H9 (cell line): ENCODE data around the gene SARS1. TPM values are rescaled to one million over a fixed set of nuclear protein-coding genes. Genes with fewer than 3 reads are reported as not detected.
A peak's percentile ranks its signal among the peaks of the same experiment; 100 is the strongest.

Experiments
- DNase-seq: peaks from one replicate; pipeline ENCODE4 v3.0.0-alpha.2; 2017
- H2AFZ ChIP-seq: one replicate; pipeline ENCODE4 v1.6.1; 2013; ENCODE audit warnings: mild to moderate bottlenecking, low read length, control low read depth, moderate library complexity
- H2AK5ac ChIP-seq: 2 replicates; pipeline ENCODE4 v1.6.1; 2013; ENCODE audit warnings: low read length, control low read depth, mixed read lengths; ENCODE audit not compliant: insufficient read length
- H2BK120ac ChIP-seq: one replicate; pipeline ENCODE4 v1.6.1; 2013; ENCODE audit warnings: low read depth, mild to moderate bottlenecking, low read length, control low read depth, inconsistent platforms; ENCODE audit not compliant: poor library complexity, severe bottlenecking
- H2BK12ac ChIP-seq: 2 replicates; pipeline ENCODE4 v1.6.1; 2013; ENCODE audit warnings: low read length, control low read depth, mixed read lengths, low read depth; ENCODE audit not compliant: insufficient read length
- H2BK15ac ChIP-seq: 2 replicates; pipeline ENCODE4 v1.6.1; 2013; ENCODE audit warnings: low read depth, low read length, control low read depth
- H2BK20ac ChIP-seq: one replicate; pipeline ENCODE4 v1.6.1; 2013; ENCODE audit warnings: low read depth, mild to moderate bottlenecking, low read length, control low read depth, inconsistent platforms; ENCODE audit not compliant: poor library complexity, severe bottlenecking
- H2BK5ac ChIP-seq: 2 replicates; pipeline ENCODE4 v1.6.1; 2013; ENCODE audit warnings: low read length, control low read depth, mixed read lengths; ENCODE audit not compliant: insufficient read length
- H3K14ac ChIP-seq: 2 replicates; pipeline ENCODE4 v1.6.1; 2013; ENCODE audit warnings: low read length, control low read depth; ENCODE audit not compliant: insufficient read depth
- H3K18ac ChIP-seq: 2 replicates; pipeline ENCODE4 v1.6.1; 2013; ENCODE audit warnings: low read depth, mild to moderate bottlenecking, mixed read lengths, low read length, control low read depth; ENCODE audit not compliant: insufficient read length
- H3K23ac ChIP-seq: 2 replicates; pipeline ENCODE4 v1.6.1; 2013; ENCODE audit warnings: low read length, control low read depth, mixed read lengths, low read depth; ENCODE audit not compliant: insufficient read length
- H3K23me2 ChIP-seq: 2 replicates; pipeline ENCODE4 v1.6.1; 2013; ENCODE audit warnings: low read depth, mild to moderate bottlenecking, mixed read lengths, low read length, control low read depth; ENCODE audit not compliant: insufficient read length, poor library complexity, severe bottlenecking
- H3K27ac ChIP-seq: 2 replicates; pipeline ENCODE4 v1.5.1; 2013; ENCODE audit warnings: low read length, control low read depth, mixed read lengths, low read depth; ENCODE audit not compliant: insufficient read length
- H3K27me3 ChIP-seq: 2 replicates; pipeline ENCODE4 v1.6.1; 2013; ENCODE audit warnings: low read length, control low read depth, inconsistent platforms; ENCODE audit not compliant: insufficient read depth
- H3K4ac ChIP-seq: 2 replicates; pipeline ENCODE4 v1.6.1; 2013; ENCODE audit warnings: low read depth, mild to moderate bottlenecking, control low read depth, inconsistent platforms, low read length, moderate library complexity
- H3K4me1 ChIP-seq: 2 replicates; pipeline ENCODE4 v1.6.1; 2013; ENCODE audit warnings: low read length, control low read depth, inconsistent platforms; ENCODE audit not compliant: insufficient read depth
- H3K4me2 ChIP-seq: 2 replicates; pipeline ENCODE4 v1.6.1; 2013; ENCODE audit warnings: low read length, control low read depth, mixed read lengths; ENCODE audit not compliant: insufficient read length, insufficient read depth
- H3K56ac ChIP-seq: 2 replicates; pipeline ENCODE4 v1.6.1; 2013; ENCODE audit warnings: low read depth, mild to moderate bottlenecking, mixed read lengths, low read length, control low read depth; ENCODE audit not compliant: insufficient read length
- H3K79me1 ChIP-seq: 2 replicates; pipeline ENCODE4 v1.6.1; 2013; ENCODE audit warnings: low read depth, mild to moderate bottlenecking, moderate library complexity, low read length, control low read depth, inconsistent platforms; ENCODE audit not compliant: insufficient read depth, poor library complexity, severe bottlenecking
- H3K79me2 ChIP-seq: 2 replicates; pipeline ENCODE4 v1.6.1; 2013; ENCODE audit warnings: low read length, control low read depth, inconsistent platforms; ENCODE audit not compliant: insufficient read depth
- H3K9ac ChIP-seq: 2 replicates; pipeline ENCODE4 v1.6.1; 2013; ENCODE audit warnings: low read length, control low read depth, mixed read lengths; ENCODE audit not compliant: insufficient read length; ENCODE audit errors: extremely low read depth
- H3K9me3 ChIP-seq: one replicate; pipeline ENCODE4 v1.6.1; 2013; ENCODE audit warnings: low read depth, low read length, inconsistent platforms; ENCODE audit not compliant: control insufficient read depth
- H3T11ph ChIP-seq: one replicate; pipeline ENCODE4 v1.6.1; 2013; ENCODE audit warnings: mild to moderate bottlenecking, low read length, control low read depth, inconsistent platforms
- H4K20me1 ChIP-seq: one replicate; pipeline ENCODE4 v1.6.1; 2013; ENCODE audit not compliant: control insufficient read depth, insufficient read length, insufficient read depth
- H4K5ac ChIP-seq: 2 replicates; pipeline ENCODE4 v1.6.1; 2013; ENCODE audit warnings: low read depth, mild to moderate bottlenecking, mixed read lengths, low read length, control low read depth; ENCODE audit not compliant: insufficient read length
- H4K8ac ChIP-seq: replicated peaks from 2 replicates; pipeline ENCODE4 v1.6.1; 2013; ENCODE audit warnings: low read length, control low read depth, mixed read lengths, low read depth; ENCODE audit not compliant: insufficient read length
- H4K91ac ChIP-seq: 2 replicates; pipeline ENCODE4 v1.6.1; 2013; ENCODE audit warnings: low read depth, mild to moderate bottlenecking, moderate library complexity, mixed read lengths, low read length, control low read depth; ENCODE audit not compliant: insufficient read length
- H3K27ac Mint-ChIP-seq, 3 experiments: 2 replicates in 2 of 3; 3 replicates in 1 of 3; pipeline ENCODE4 v1.8.0; 2020 to 2021; ENCODE audit warnings: mixed read lengths in 3 of 3, mild to moderate bottlenecking in 1 of 3, moderate library complexity in 1 of 3
- H3K27me3 Mint-ChIP-seq: 2 replicates; pipeline ENCODE4 v1.8.0; 2021; ENCODE audit warnings: low read depth, mild to moderate bottlenecking, moderate library complexity, mixed read lengths
- H3K36me3 Mint-ChIP-seq, 3 experiments: 2 replicates in 2 of 3; 3 replicates in 1 of 3; pipeline ENCODE4 v1.8.0; 2020 to 2021; ENCODE audit warnings: low read depth in 3 of 3, mixed read lengths in 3 of 3; ENCODE audit not compliant: insufficient read depth in 1 of 3
- H3K4me1 Mint-ChIP-seq, 2 experiments: 2 replicates each; pipeline ENCODE4 v1.8.0; 2020; ENCODE audit warnings: mixed read lengths in 2 of 2
- H3K4me3 Mint-ChIP-seq, 2 experiments: 2 replicates in 1 of 2; 3 replicates in 1 of 2; pipeline ENCODE4 v1.8.0; 2020 to 2021; ENCODE audit warnings: mild to moderate bottlenecking in 2 of 2, mixed read lengths in 2 of 2, moderate library complexity in 1 of 2
- H3K9me3 Mint-ChIP-seq, 2 experiments: 2 replicates in 1 of 2; 3 replicates in 1 of 2; pipeline ENCODE4 v1.8.0; 2020; ENCODE audit warnings: mild to moderate bottlenecking in 2 of 2, mixed read lengths in 2 of 2, moderate library complexity in 1 of 2
- CTCF ChIP-seq: fragments of 200-600 bp; sonication (generic); conservative IDR thresholded peaks from 3 replicates; pipeline ENCODE4 v1.8.0; 2021; ENCODE audit warnings: antibody characterized with exemption, mild to moderate bottlenecking
- WGBS: extraction: QIAGEN DNeasy Blood & Tissue Kit; methylation state at CpG from one replicate; pipeline ENCODE4 v1.1.7; 2013; ENCODE audit warnings: missing lambda C conversion rate, low lambda C conversion rate, mixed read lengths; ENCODE audit not compliant: insufficient read length; ENCODE audit errors: extremely low coverage; 5-methylcytosine and 5-hydroxymethylcytosine counted together
- total RNA-seq: library from RNA; stranded (reverse); gene quantifications from 2 replicates; pipeline ENCODE4 v1.2.1, GENCODE V29; 2021

The SARS1 gene
- total RNA-seq, 1 experiment from 2014 or later = 139 TPM

DNA sequence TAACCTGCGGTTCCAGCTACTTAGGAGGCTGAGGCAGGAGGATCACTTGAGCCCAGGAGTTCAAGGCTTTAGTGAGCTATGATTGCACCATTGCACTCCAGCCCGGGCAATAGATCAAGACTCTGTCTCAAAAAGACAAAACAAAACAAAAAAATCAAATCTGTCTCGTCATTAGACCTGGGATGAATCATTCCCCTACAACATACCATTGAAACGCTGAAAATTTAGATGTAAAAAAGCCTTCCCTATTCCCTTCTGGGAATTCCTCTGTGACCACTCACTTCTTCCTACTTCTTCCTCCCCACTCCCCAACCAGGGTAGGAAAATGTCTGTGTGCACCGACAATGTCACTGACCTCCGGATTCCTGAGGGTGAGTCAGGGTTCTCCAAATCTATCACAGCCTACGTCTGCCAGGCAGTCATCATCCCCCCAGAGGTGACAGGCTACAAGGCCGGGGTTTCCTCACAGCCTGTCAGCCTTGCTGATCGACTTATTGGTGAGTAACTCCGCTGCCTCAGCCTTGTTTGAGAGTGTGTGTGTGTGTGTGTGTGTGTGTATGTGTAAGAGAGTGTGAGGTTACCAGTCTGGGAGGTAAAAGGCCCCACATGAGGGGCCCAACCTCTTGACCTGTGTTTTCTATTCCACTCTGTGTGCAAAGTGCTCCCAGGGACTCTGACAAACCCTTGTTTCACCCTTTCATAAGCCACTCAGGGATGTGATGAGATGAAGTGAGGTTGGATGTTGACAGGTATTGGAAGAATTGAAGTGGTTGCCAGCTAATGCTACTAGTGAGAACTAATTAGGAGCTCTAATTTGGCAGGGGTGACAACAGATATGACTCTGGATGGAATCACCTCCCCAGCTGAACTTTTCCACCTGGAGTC, 16.3 kb upstream of the SARS1 start:
- H4K91ac ChIP-seq = no peak overlapping the region
- DNase-seq = peak; percentile 50
- no peak overlapping the region for H3K27ac ChIP-seq
- no peak overlapping the region for H3K14ac ChIP-seq
- H3K23me2 ChIP-seq = no peaks in the 10 kb centered on the region
- no peak overlapping the region for H4K8ac ChIP-seq
- no peak overlapping the region for H3K18ac ChIP-seq
- H3K56ac ChIP-seq = no peak overlapping the region
- H3K9ac ChIP-seq = no peak overlapping the region
- no peaks in the 10 kb centered on the region for H3K4me1 ChIP-seq
- H3K4me3 Mint-ChIP-seq = no peak overlapping the region
- H2BK20ac ChIP-seq = no peak overlapping the region
- no peak overlapping the region for H2BK15ac ChIP-seq
- peaks cover 12 to 15% of the 10 kb centered on the region in 2 experiments for H3K4me1 Mint-ChIP-seq
- H3K36me3 Mint-ChIP-seq = no peaks in the 10 kb centered on the region; a peak in 1 of 7 replicates
- no peaks in the 10 kb centered on the region for H3K27me3 ChIP-seq
- no peak overlapping the region for H2BK5ac ChIP-seq
- no peak overlapping the region for H2AFZ ChIP-seq
- H3K79me2 ChIP-seq = no peaks in the 10 kb centered on the region
- H4K5ac ChIP-seq = no peak overlapping the region
- no peaks in the 10 kb centered on the region for H3K79me1 ChIP-seq
- no peak overlapping the region for H3T11ph ChIP-seq
- no peaks in the 10 kb centered on the region for H3K9me3 ChIP-seq
- no peak overlapping the region for H3K23ac ChIP-seq
- no peak overlapping the region for H3K4ac ChIP-seq
- no peaks in the 10 kb centered on the region for H4K20me1 ChIP-seq
- no peak overlapping the region for H2BK120ac ChIP-seq
- no peak overlapping the region for H3K27ac Mint-ChIP-seq
- H3K9me3 Mint-ChIP-seq = no peaks in the 10 kb centered on the region
- no peak overlapping the region for H2BK12ac ChIP-seq
- no peak overlapping the region for H3K4me2 ChIP-seq
- TF ChIP-seq CTCF = no peak
- no CpG with 5 or more reads among the region's 10 CpGs for WGBS
- H2AK5ac ChIP-seq = no peak overlapping the region
- peaks cover 5% of the 10 kb centered on the region for H3K27me3 Mint-ChIP-seq
